Endothelial cell (in vitro differentiated cells): Measurements from ENCODE around the gene CA10. TPM values are rescaled to one million over a fixed set of nuclear protein-coding genes. Genes with fewer than 3 reads are reported as not detected.

Experiments
- DNase-seq: peaks from one replicate; pipeline ENCODE4 v3.0.0; 2021; ENCODE audit warnings: low spot score
- H3K27ac Mint-ChIP-seq: one replicate; pipeline ENCODE4 v1.8.0; 2021; ENCODE audit warnings: mixed read lengths, inconsistent platforms; ENCODE audit not compliant: unreplicated experiment
- H3K27me3 Mint-ChIP-seq: one replicate; pipeline ENCODE4 v1.8.0; 2021; ENCODE audit warnings: mild to moderate bottlenecking, moderate library complexity, mixed read lengths, inconsistent platforms; ENCODE audit not compliant: unreplicated experiment
- H3K36me3 Mint-ChIP-seq: one replicate; pipeline ENCODE4 v1.8.0; 2021; ENCODE audit warnings: mild to moderate bottlenecking, low read depth, mixed read lengths, inconsistent platforms; ENCODE audit not compliant: unreplicated experiment
- H3K4me1 Mint-ChIP-seq: one replicate; pipeline ENCODE4 v1.8.0; 2021; ENCODE audit warnings: mild to moderate bottlenecking, mixed read lengths, inconsistent platforms; ENCODE audit not compliant: unreplicated experiment
- H3K4me3 Mint-ChIP-seq: one replicate; pipeline ENCODE4 v1.8.0; 2021; ENCODE audit warnings: mild to moderate bottlenecking, mixed read lengths, inconsistent platforms; ENCODE audit not compliant: unreplicated experiment
- H3K9me3 Mint-ChIP-seq: one replicate; pipeline ENCODE4 v1.8.0; 2021; ENCODE audit warnings: mixed read lengths, inconsistent platforms; ENCODE audit not compliant: unreplicated experiment
- CTCF ChIP-seq: fragments of 200-600 bp; sonication (generic); IDR thresholded peaks from one replicate; pipeline ENCODE4 v1.5.0; 2021; ENCODE audit warnings: antibody characterized with exemption; ENCODE audit not compliant: unreplicated experiment
- total RNA-seq: library from RNA; stranded (reverse); fragmentation: NEBNext Ultra II Directional; extraction: Animal tissue kit (Norgen Biotek cat#: 25700); gene quantifications from one replicate; pipeline ENCODE4 v1.2.1, GENCODE V29; 2021; ENCODE audit not compliant: unreplicated experiment

The CA10 gene
- total RNA-seq, 1 donor from 2014 or later: not detected

- no peaks in the 10 kb centered on the region for H3K4me1 Mint-ChIP-seq
- no peaks in the 10 kb centered on the region for H3K36me3 Mint-ChIP-seq
- no peaks in the 10 kb centered on the region for H3K27me3 Mint-ChIP-seq
- H3K27ac Mint-ChIP-seq: no peak overlapping the region
- TF ChIP-seq CTCF: no peak
- H3K9me3 Mint-ChIP-seq: no peaks in the 10 kb centered on the region
- no peak for DNase-seq
- H3K4me3 Mint-ChIP-seq: no peak overlapping the region
These were observed 33.0 kb upstream of the CA10 start for GRCh38 chr17:52191491-52191890.

GRCh38 chr17:52181782-52182181 lies 23.3 kb upstream of the CA10 start:
- H3K27ac Mint-ChIP-seq: no peak overlapping the region
- TF ChIP-seq CTCF: no peak
- H3K9me3 Mint-ChIP-seq: no peaks in the 10 kb centered on the region
- DNase-seq: no peak
- H3K27me3 Mint-ChIP-seq: no peaks in the 10 kb centered on the region
- H3K4me1 Mint-ChIP-seq: no peaks in the 10 kb centered on the region
- no peaks in the 10 kb centered on the region for H3K36me3 Mint-ChIP-seq
- H3K4me3 Mint-ChIP-seq: no peak overlapping the region

GRCh38 chr17:52178012-52178411 lies 19.5 kb upstream of the CA10 start:
- H3K27me3 Mint-ChIP-seq: no peaks in the 10 kb centered on the region
- H3K4me3 Mint-ChIP-seq: no peak overlapping the region
- TF ChIP-seq CTCF: no peak
- H3K9me3 Mint-ChIP-seq: no peaks in the 10 kb centered on the region
- H3K27ac Mint-ChIP-seq: no peak overlapping the region
- no peaks in the 10 kb centered on the region for H3K36me3 Mint-ChIP-seq
- no peaks in the 10 kb centered on the region for H3K4me1 Mint-ChIP-seq
- DNase-seq: no peak

GRCh38 chr17:52170963-52171572 lies 12.6 kb upstream of the CA10 start:
- Mint-ChIP-seq H3K9me3 (no peaks in the 10 kb centered on the region), H3K27me3 (no peaks in the 10 kb centered on the region), H3K36me3 (no peaks in the 10 kb centered on the region), H3K27ac (no peak overlapping the region), H3K4me3 (no peak overlapping the region), H3K4me1 (no peaks in the 10 kb centered on the region)
- DNase-seq: peak; percentile 51
- TF ChIP-seq CTCF: peak; percentile 56

GRCh38 chr17:52160136-52160567 lies 1.6 kb upstream of the CA10 start:
- no peak overlapping the region for H3K4me3 Mint-ChIP-seq
- DNase-seq: no peak
- H3K27ac Mint-ChIP-seq: no peak overlapping the region
- TF ChIP-seq CTCF: no peak
- no peaks in the 10 kb centered on the region for H3K9me3 Mint-ChIP-seq
- H3K4me1 Mint-ChIP-seq: peaks cover 15% of the 10 kb centered on the region
- no peaks in the 10 kb centered on the region for H3K36me3 Mint-ChIP-seq
- H3K27me3 Mint-ChIP-seq: peaks cover 24% of the 10 kb centered on the region
